Keratinocyte (primary cell): Measurements from ENCODE around the gene CFAP43. TPM values are rescaled to one million over a fixed set of nuclear protein-coding genes. Genes with fewer than 3 reads are reported as not detected.

Source experiments
- DNase-seq: peaks from one replicate; pipeline ENCODE4 v3.0.0-alpha.2; 2011; ENCODE audit warnings: low read depth, missing footprints, low spot score
- FAIRE-seq: peaks from 2 replicates; lab custom pipeline; 2011; peaks lifted over from hg19 to GRCh38; lab: Jason Lieb, UNC
- H2AFZ ChIP-seq: 2 replicates; pipeline ENCODE4 v1.6.0; 2012; ENCODE audit warnings: low read length, control low read depth, inconsistent platforms; ENCODE audit not compliant: control insufficient read depth
- H3K27ac ChIP-seq: 2 replicates; pipeline ENCODE4 v1.5.1; 2011; ENCODE audit warnings: low read length; ENCODE audit not compliant: control insufficient read depth, insufficient read depth
- H3K27me3 ChIP-seq: 3 replicates; pipeline ENCODE4 v1.6.0; 2011; ENCODE audit warnings: low read length; ENCODE audit not compliant: control insufficient read depth, insufficient read depth; ENCODE audit errors: extremely low read depth
- H3K36me3 ChIP-seq, 2 experiments: 2 replicates in 1 of 2; 3 replicates in 1 of 2; pipeline ENCODE4 v1.5.1; 2011; ENCODE audit warnings: low read length in 2 of 2, mild to moderate bottlenecking in 1 of 2; ENCODE audit not compliant: control insufficient read depth in 2 of 2, insufficient read depth in 2 of 2; ENCODE audit errors: extremely low read depth in 1 of 2
- H3K4me1 ChIP-seq: 3 replicates; pipeline ENCODE4 v1.5.1; 2011; ENCODE audit warnings: low read length; ENCODE audit not compliant: control insufficient read depth, insufficient read depth; ENCODE audit errors: extremely low read depth
- H3K4me2 ChIP-seq: 3 replicates; pipeline ENCODE4 v1.6.0; 2011; ENCODE audit warnings: low read depth, low read length; ENCODE audit not compliant: control insufficient read depth, insufficient read depth; ENCODE audit errors: extremely low read depth
- H3K4me3 ChIP-seq, 3 experiments: fragments of 200-600 bp in 1 of 3; sonication (generic) in 1 of 3; 2 replicates in 2 of 3; 3 replicates in 1 of 3; pipeline ENCODE4 v1.5.1; 2011 to 2016; ENCODE audit warnings: low read length in 3 of 3, mild to moderate bottlenecking in 3 of 3, control low read depth in 2 of 3, inconsistent platforms in 1 of 3, low read depth in 1 of 3, mixed read lengths in 1 of 3, mixed run types in 1 of 3, moderate library complexity in 1 of 3; ENCODE audit not compliant: control insufficient read depth in 2 of 3, insufficient read depth in 2 of 3; ENCODE audit errors: extremely low read depth in 1 of 3
- H3K79me2 ChIP-seq: 2 replicates; pipeline ENCODE4 v1.6.0; 2012; ENCODE audit warnings: low read length; ENCODE audit not compliant: control insufficient read depth, insufficient read depth
- H3K9ac ChIP-seq: 3 replicates; pipeline ENCODE4 v1.6.0; 2011; ENCODE audit warnings: low read length; ENCODE audit not compliant: control insufficient read depth, insufficient read depth; ENCODE audit errors: extremely low read depth
- H3K9me1 ChIP-seq: 3 replicates; pipeline ENCODE4 v1.6.0; 2011; ENCODE audit warnings: low read length; ENCODE audit not compliant: control insufficient read depth, insufficient read depth; ENCODE audit errors: extremely low read depth
- H3K9me3 ChIP-seq: 2 replicates; pipeline ENCODE4 v1.5.1; 2012; ENCODE audit warnings: low read depth, low read length; ENCODE audit not compliant: control insufficient read depth
- H4K20me1 ChIP-seq: 3 replicates; pipeline ENCODE4 v1.6.0; 2011; ENCODE audit warnings: low read length; ENCODE audit not compliant: control insufficient read depth, insufficient read depth; ENCODE audit errors: extremely low read depth
- EZH2 ChIP-seq: IDR thresholded peaks from one replicate; pipeline ENCODE4 v1.6.1; 2012; ENCODE audit warnings: inconsistent platforms, mild to moderate bottlenecking, low read length, moderate library complexity
- dilution Hi-C: fragments of 300-500 bp; cut with MboI; formaldehyde crosslinking; loops from one replicate; pipeline ENCODE4 v1.7.0; 2020; ENCODE audit warnings: low sequenced_read_pairs; ENCODE audit not compliant: extremely low pct_ligation_motif_present
- polyA plus RNA-seq, 5 experiments: library from polyadenylated mRNA; depleted of rRNA in 3 of 5; stranded (reverse) in 3 of 5; stranded (forward) in 1 of 5; unstranded in 1 of 5; fragments of >200 nt; gene quantifications; 1 replicate in 1 of 5; 2 replicates in 3 of 5; 3 replicates in 1 of 5; pipeline versions ENCODE4 v1.2.1 to v1.2.3, GENCODE V29; 2011 to 2012; ENCODE audit warnings: missing spikeins in 2 of 5, low read depth in 1 of 5, low replicate concordance in 1 of 5
- TF ChIP-seq, protein P1 (sequence below), 3 experiments: IDR thresholded peaks in 1 of 3; conservative IDR thresholded peaks in 1 of 3; optimal IDR thresholded peaks in 1 of 3; 2 replicates in 2 of 3; 3 replicates in 1 of 3; pipeline versions ENCODE3 to v1.5.1; 2011; ENCODE audit warnings: low read length in 3 of 3, mild to moderate bottlenecking in 3 of 3, moderate library complexity in 2 of 3, control low read depth in 1 of 3, inconsistent platforms in 1 of 3; ENCODE audit not compliant: insufficient read depth in 2 of 3; ENCODE audit errors: extremely low read depth in 1 of 3

The CFAP43 gene
- polyA plus RNA-seq, 1 donor (not counting 4 experiments of a cell fraction or from before 2014, with no cell fraction given) = 0.25 TPM

- H3K9me1 ChIP-seq = no peaks in the 10 kb centered on the region
- no peaks in the 10 kb centered on the region for H3K9me3 ChIP-seq
- H2AFZ ChIP-seq = no peak overlapping the region
- dilution Hi-C loops = no loop called here
- no peak overlapping the region for H3K4me3 ChIP-seq
- TF ChIP-seq, protein P1, sequence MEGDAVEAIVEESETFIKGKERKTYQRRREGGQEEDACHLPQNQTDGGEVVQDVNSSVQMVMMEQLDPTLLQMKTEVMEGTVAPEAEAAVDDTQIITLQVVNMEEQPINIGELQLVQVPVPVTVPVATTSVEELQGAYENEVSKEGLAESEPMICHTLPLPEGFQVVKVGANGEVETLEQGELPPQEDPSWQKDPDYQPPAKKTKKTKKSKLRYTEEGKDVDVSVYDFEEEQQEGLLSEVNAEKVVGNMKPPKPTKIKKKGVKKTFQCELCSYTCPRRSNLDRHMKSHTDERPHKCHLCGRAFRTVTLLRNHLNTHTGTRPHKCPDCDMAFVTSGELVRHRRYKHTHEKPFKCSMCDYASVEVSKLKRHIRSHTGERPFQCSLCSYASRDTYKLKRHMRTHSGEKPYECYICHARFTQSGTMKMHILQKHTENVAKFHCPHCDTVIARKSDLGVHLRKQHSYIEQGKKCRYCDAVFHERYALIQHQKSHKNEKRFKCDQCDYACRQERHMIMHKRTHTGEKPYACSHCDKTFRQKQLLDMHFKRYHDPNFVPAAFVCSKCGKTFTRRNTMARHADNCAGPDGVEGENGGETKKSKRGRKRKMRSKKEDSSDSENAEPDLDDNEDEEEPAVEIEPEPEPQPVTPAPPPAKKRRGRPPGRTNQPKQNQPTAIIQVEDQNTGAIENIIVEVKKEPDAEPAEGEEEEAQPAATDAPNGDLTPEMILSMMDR (optimal IDR thresholded peaks at IDR 0.05 in 1 of 3, IDR thresholded peaks at IDR 0.05 in 1 of 3, conservative IDR thresholded peaks at IDR 0.05 in 1 of 3; ENCODE audit: extremely low read depth in 1 of 3, insufficient read depth in 2 of 3, low read length in 3 of 3) = no peak
- no peak for TF ChIP-seq EZH2
- no peaks in the 10 kb centered on the region for H3K27me3 ChIP-seq
- H3K79me2 ChIP-seq = peaks cover 42% of the 10 kb centered on the region
- H3K4me2 ChIP-seq = no peak overlapping the region
- H3K36me3 ChIP-seq = peaks cover 20 to 27% of the 10 kb centered on the region in 2 experiments
- no peak overlapping the region for H3K27ac ChIP-seq
- no peak for FAIRE-seq
- H3K9ac ChIP-seq = no peak overlapping the region
- H3K4me1 ChIP-seq = peaks cover 27% of the 10 kb centered on the region
- DNase-seq = no peak
- no peaks in the 10 kb centered on the region for H4K20me1 ChIP-seq
These were observed 32.6 kb upstream of the CFAP43 start for GRCh38 chr10:104264783-104265182.

- Histone ChIP-seq H3K4me2 (no peak overlapping the region), H3K4me1 (peaks cover 45% of the 10 kb centered on the region), H3K27ac (no peak overlapping the region), H3K9me3 (no peaks in the 10 kb centered on the region), H3K9ac (no peak overlapping the region), H3K4me3 (no peak overlapping the region), H2AFZ (no peak overlapping the region), H4K20me1 (no peaks in the 10 kb centered on the region), H3K36me3 (peaks cover 19 to 27% of the 10 kb centered on the region in 2 experiments), H3K9me1 (peaks cover 1% of the 10 kb centered on the region), H3K79me2 (peaks cover 40% of the 10 kb centered on the region), H3K27me3 (no peaks in the 10 kb centered on the region)
- DNase-seq = no peak
- dilution Hi-C loops = no loop called here
- TF ChIP-seq, protein P1 (optimal IDR thresholded peaks at IDR 0.05 in 1 of 3, IDR thresholded peaks at IDR 0.05 in 1 of 3, conservative IDR thresholded peaks at IDR 0.05 in 1 of 3; ENCODE audit: extremely low read depth in 1 of 3, insufficient read depth in 2 of 3, low read length in 3 of 3) = no peak
- no peak for FAIRE-seq
These were observed 29.9 kb upstream of the CFAP43 start for GRCh38 chr10:104262055-104262454.
